C4-2B (cell line): ENCODE data around the gene PRAC2.
A peak's percentile ranks its signal among the peaks of the same experiment; 100 is the strongest.

Source experiments
- H3K27ac ChIP-seq: fragments of 450-650 bp; 2 replicates; pipeline ENCODE4 v1.5.1; 2017
- CTCF ChIP-seq: fragments of 450-650 bp; conservative IDR thresholded peaks from 2 replicates; pipeline ENCODE4 v1.5.1; 2017; ENCODE audit warnings: mild to moderate bottlenecking
- ZFX ChIP-seq: fragments of 450-650 bp; IDR thresholded peaks from 2 replicates; pipeline ENCODE4 v1.6.1; 2017

PRAC2 gene

DNA sequence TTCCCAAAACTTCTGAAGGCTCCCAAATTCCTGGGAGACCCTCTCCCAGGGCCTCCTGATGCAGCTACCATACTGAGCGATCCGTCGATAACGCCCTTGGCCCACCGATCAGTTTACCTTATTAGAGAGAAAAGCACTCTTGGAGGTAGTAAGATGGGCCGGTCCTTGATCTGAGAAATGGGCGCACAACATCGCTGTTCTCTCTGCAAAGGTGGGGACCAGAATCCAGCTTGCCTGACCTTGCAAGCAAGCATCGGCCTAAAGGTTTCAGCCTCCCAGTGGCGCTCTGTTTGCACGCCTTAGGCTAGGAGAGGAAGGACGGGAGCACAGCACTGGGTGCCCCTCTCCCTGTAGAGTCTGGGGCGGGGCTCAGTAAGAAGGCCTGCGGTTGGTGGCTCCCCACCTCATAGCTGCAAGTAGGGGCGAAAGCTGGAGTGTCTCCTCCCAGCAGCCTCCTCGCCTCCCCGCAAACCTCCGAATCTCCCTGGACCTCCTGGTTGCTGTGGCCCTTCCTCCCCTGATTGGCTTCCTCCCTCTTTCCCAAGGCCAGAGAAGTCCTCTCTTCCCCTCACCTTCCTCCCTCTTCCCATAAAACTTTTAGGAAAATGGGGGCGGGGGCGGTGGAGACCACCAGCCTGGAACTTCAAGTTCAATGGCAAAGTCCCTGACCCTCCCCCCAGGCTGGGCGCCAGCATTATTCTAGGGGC lies 631 bp upstream of the PRAC2 start, which contains the start of gene PRAC1:
PRAC1 (minus strand) TSS at position 318 of the 707 bp plus-strand sequence; CDS start at position 192, 126 bp downstream.
- peak within 1 kb of the TSS; percentile 98 for H3K27ac ChIP-seq
- no peak for TF ChIP-seq CTCF
- 0 out of 2 replicates have a peak, but pooled peaks have one; percentile 6 for TF ChIP-seq ZFX

DNA sequence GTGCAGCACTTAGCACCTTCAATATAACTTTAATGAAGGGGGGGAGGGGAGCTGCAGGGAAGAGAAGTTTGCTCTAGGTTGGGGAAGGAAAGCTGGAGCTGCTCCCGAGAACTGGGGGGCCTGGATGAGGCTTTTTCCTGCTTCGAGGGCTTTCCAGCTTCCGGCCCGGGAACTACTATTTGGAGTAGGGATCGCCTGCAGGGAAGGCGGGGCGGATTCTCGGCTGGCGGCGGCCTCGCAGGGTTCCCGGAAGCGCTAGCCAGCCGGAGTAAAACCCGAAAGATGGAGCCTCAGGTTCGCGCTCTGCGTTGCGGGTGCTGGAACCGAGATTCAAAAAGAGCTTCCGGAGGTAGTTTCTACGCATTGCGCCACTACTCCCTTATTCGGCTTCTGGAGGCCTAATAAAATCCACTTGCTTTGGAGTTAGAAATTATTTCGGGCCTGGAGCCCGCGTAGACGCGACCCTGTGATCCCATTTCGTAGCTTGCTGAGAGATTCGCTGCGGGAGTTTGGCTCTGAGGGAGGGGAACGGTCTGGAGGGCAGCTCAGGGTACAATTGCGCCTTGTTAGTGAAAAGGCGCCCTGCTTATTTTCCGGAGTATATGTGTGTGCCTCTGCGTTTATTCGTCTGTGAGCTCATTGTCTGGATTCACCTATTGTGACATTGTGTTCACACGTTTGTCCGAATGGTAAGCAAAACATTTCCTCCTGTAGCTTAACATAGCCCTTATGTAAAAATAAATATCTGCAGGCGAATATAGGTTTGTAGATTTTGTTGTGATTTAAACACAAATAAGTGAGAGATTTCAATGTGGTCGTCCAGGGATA lies 652 bp downstream of the PRAC2 start:
- TF ChIP-seq ZFX (no peak; the same call in 1 of the 2 replicates), CTCF (no peak)
- H3K27ac ChIP-seq: peak overlapping the region; percentile 98

DNA sequence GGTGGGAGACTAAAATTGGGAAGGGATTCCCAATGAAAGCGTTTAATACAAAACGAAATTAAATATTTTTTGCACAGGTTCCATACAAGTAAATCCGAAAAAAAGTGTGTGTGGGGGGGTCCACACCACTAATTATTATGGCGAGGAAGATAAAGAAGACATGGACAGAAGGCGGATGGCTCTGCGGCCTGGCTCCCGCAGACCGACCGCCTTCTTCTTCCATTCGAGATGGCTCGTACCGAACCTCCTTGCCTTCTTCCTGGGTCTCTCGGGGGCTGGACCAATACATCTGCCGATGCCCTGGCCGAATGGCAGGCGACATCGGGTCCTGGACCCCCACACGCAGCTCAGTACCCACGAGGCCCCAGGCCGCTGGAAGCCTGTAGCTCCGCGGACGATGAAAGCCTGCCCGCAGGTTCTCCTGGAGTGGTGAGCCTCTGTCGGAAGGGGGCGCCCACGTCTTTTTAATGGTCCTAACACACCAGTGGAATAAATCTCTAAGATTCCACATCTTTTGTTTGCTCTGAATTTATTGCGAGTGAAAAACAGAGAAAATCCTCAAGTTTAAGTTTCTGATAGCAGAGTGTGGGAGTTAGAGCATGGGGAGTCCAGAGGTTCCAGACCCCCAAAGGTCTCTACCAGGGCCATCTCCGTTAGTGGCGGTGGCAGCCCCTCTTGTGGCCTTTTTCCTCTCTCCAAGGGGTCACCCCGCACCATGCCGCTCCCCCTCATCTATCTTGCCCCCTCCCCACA lies 1.4 kb downstream of the PRAC2 start:
- TF ChIP-seq CTCF (peak; percentile 88), ZFX (no peak)
- peak overlapping the region; percentile 98 for H3K27ac ChIP-seq

- H3K27ac ChIP-seq: peak overlapping the region; percentile 98
- TF ChIP-seq ZFX (no peak), CTCF (no peak)
Observed at GRCh38 chr17:48725004-48725287, 2.0 kb downstream of the PRAC2 start.

DNA sequence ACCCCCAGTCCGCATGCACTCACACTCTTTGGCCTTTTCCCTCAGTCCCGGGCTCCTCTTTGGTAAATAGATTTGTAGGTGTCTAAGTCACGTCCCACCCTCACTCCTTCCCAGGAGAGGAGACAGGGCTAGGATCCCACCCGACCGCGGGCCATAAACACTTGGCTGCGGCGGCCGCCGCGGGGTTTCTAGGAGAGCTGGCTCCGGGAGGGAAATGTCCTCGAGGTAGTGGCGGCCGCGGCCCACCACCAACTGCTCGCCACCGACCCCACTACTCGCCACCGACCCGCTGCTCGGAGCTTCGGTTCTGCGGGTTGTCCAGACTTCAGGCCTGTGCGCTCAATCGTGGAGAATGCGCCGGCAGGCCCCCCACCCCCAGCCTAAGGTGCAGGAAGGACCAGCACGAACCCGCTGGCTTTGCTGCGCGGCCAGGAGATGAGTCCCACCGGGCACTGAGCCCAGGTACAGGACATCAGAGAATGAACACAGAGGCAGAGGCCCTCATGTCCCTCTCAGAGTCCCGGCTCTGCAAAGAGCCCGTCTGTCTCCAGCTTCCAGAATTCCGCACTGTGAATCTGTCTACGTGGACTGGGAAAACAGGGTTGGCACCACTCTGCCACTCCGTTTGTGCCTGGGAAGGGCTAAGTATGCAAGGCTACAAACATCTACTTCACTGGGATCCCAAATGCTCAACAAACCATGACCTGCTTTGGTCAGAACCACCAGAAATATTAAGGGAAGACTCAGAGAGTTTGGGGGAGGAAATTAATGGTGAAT lies 2.5 kb downstream of the PRAC2 start:
- TF ChIP-seq CTCF (no peak), ZFX (peak; percentile 15; the same call in 1 of the 2 replicates)

GRCh38 chr17:48726114-48726915 lies 3.3 kb downstream of the PRAC2 start:
- peak overlapping the region; percentile 98 for H3K27ac ChIP-seq
- no peak for TF ChIP-seq CTCF
- no peak for TF ChIP-seq ZFX

More for the DNA sequence above, 2.5 kb downstream of the PRAC2 start:
- peak overlapping the region; percentile 98 for H3K27ac ChIP-seq
